Effector memory CD8-positive, alpha-beta T cell (primary cell): ENCODE results near the gene FGB.
"Not testable (repeated sequence)": the region's sequence is repeated elsewhere in the genome, so short reads cannot be mapped to it uniquely, and the experiment has no call there.

Experiments used
- ATAC-seq: fragments of 150-1000 bp; cut with Tn5 transposase; replicated peaks from 2 replicates; pipeline ENCODE4 v1.10.0; 2021; ENCODE audit warnings: mild to moderate bottlenecking, moderate library complexity
- DNase-seq, 3 experiments: peaks; one replicate each; pipeline ENCODE4 v3.0.0; 2021
- H3K27ac Mint-ChIP-seq, 2 donors: one replicate each; pipeline ENCODE4 v1.8.0; 2022; ENCODE audit warnings: mild to moderate bottlenecking in 2 of 2, mixed read lengths in 2 of 2, moderate library complexity in 2 of 2
- H3K27me3 Mint-ChIP-seq, 2 donors: one replicate each; pipeline ENCODE4 v1.8.0; 2022; ENCODE audit warnings: mixed read lengths in 2 of 2
- H3K36me3 Mint-ChIP-seq: one replicate; pipeline ENCODE4 v1.8.0; 2022; ENCODE audit warnings: mild to moderate bottlenecking, moderate library complexity, mixed read lengths; ENCODE audit not compliant: insufficient read depth
- H3K4me1 Mint-ChIP-seq, 2 donors: one replicate each; pipeline ENCODE4 v1.8.0; 2022; ENCODE audit warnings: low read depth in 2 of 2, mixed read lengths in 2 of 2
- H3K4me3 Mint-ChIP-seq, 2 donors: one replicate each; pipeline ENCODE4 v1.8.0; 2022; ENCODE audit warnings: mild to moderate bottlenecking in 2 of 2, mixed read lengths in 2 of 2, moderate library complexity in 2 of 2
- H3K9me3 Mint-ChIP-seq, 2 donors: one replicate each; pipeline ENCODE4 v1.8.0; 2022; ENCODE audit warnings: mixed read lengths in 2 of 2

Gene FGB

GRCh38 chr4:154591890-154592289 is 29.1 kb downstream of the FGB start:
- no peak overlapping the region for H3K4me3 Mint-ChIP-seq

GRCh38 chr4:154593868-154594267 is 31.1 kb downstream of the FGB start:
- no peak overlapping the region for H3K27ac Mint-ChIP-seq
- no peaks in the 10 kb centered on the region for H3K36me3 Mint-ChIP-seq
- DNase-seq, result no peak
- no peak for ATAC-seq
- no peaks in the 10 kb centered on the region for H3K4me1 Mint-ChIP-seq
- no peaks in the 10 kb centered on the region for H3K9me3 Mint-ChIP-seq
- H3K27me3 Mint-ChIP-seq, result peaks cover 33 to 47% of the 10 kb centered on the region in 2 donors
- no peak overlapping the region for H3K4me3 Mint-ChIP-seq

More at GRCh38 chr4:154591890-154592289, 29.1 kb downstream of the FGB start:
- no peak for ATAC-seq
- Mint-ChIP-seq H3K4me1 (no peaks in the 10 kb centered on the region), H3K36me3 (no peaks in the 10 kb centered on the region), H3K27me3 (peaks cover 41 to 42% of the 10 kb centered on the region in 2 donors), H3K27ac (no peak overlapping the region), H3K9me3 (no peaks in the 10 kb centered on the region)
- DNase-seq, result no peak

GRCh38 chr4:154594343-154594742 is 31.5 kb downstream of the FGB start:
- H3K4me3 Mint-ChIP-seq, H3K27ac Mint-ChIP-seq, H3K9me3 Mint-ChIP-seq, H3K36me3 Mint-ChIP-seq, DNase-seq, H3K4me1 Mint-ChIP-seq, ATAC-seq: not testable (repeated sequence)
- H3K27me3 Mint-ChIP-seq, result peaks cover 31 to 43% of the 10 kb centered on the region in 2 donors

GRCh38 chr4:154595807-154596206 is 33.0 kb downstream of the FGB start:
- Mint-ChIP-seq H3K27ac (no peak overlapping the region), H3K4me3 (no peak overlapping the region), H3K27me3 (peaks cover 29 to 38% of the 10 kb centered on the region in 2 donors), H3K36me3 (no peaks in the 10 kb centered on the region), H3K9me3 (no peaks in the 10 kb centered on the region), H3K4me1 (no peaks in the 10 kb centered on the region)
- ATAC-seq, result no peak
- no peak for DNase-seq

- H3K36me3 Mint-ChIP-seq, H3K27ac Mint-ChIP-seq, H3K4me3 Mint-ChIP-seq, DNase-seq, H3K9me3 Mint-ChIP-seq, ATAC-seq, H3K4me1 Mint-ChIP-seq: not testable (repeated sequence)
- peaks cover 30 to 43% of the 10 kb centered on the region in 2 donors for H3K27me3 Mint-ChIP-seq
These were observed 34.5 kb downstream of the FGB start for GRCh38 chr4:154597281-154597680.

GRCh38 chr4:154597798-154598774 is 35.3 kb downstream of the FGB start:
- H3K4me3 Mint-ChIP-seq, result no peak overlapping the region
- H3K27ac Mint-ChIP-seq, result no peak overlapping the region
- H3K27me3 Mint-ChIP-seq, result peaks cover 38 to 43% of the 10 kb centered on the region in 2 donors
- H3K36me3 Mint-ChIP-seq, result no peaks in the 10 kb centered on the region
- DNase-seq (no peak), ATAC-seq (no peak)
- H3K4me1 Mint-ChIP-seq, result no peaks in the 10 kb centered on the region
- H3K9me3 Mint-ChIP-seq, result no peaks in the 10 kb centered on the region

- Mint-ChIP-seq H3K36me3 (no peaks in the 10 kb centered on the region), H3K4me3 (no peak overlapping the region), H3K9me3 (no peaks in the 10 kb centered on the region), H3K4me1 (no peaks in the 10 kb centered on the region), H3K27ac (no peak overlapping the region), H3K27me3 (peaks cover 37 to 45% of the 10 kb centered on the region in 2 donors)
- ATAC-seq, result no peak
- no peak for DNase-seq
These were observed 39.7 kb downstream of the FGB start for GRCh38 chr4:154602404-154603020.

GRCh38 chr4:154603033-154603943 is 40.5 kb downstream of the FGB start:
- Mint-ChIP-seq H3K4me3 (no peak overlapping the region), H3K9me3 (no peaks in the 10 kb centered on the region)

GRCh38 chr4:154604696-154605200 is 41.9 kb downstream of the FGB start:
- DNase-seq (no peak), ATAC-seq (no peak)
- Mint-ChIP-seq H3K36me3 (no peaks in the 10 kb centered on the region), H3K4me1 (no peaks in the 10 kb centered on the region), H3K27me3 (peaks cover 50 to 62% of the 10 kb centered on the region in 2 donors), H3K27ac (no peak overlapping the region), H3K9me3 (no peaks in the 10 kb centered on the region), H3K4me3 (no peak overlapping the region)

More at GRCh38 chr4:154603033-154603943, 40.5 kb downstream of the FGB start:
- Mint-ChIP-seq H3K27me3 (peaks cover 38 to 47% of the 10 kb centered on the region in 2 donors), H3K36me3 (no peaks in the 10 kb centered on the region), H3K27ac (no peak overlapping the region), H3K4me1 (no peaks in the 10 kb centered on the region)
- DNase-seq (no peak), ATAC-seq (no peak)

GRCh38 chr4:154606728-154607723 is 44.2 kb downstream of the FGB start:
- peaks cover 29 to 57% of the 10 kb centered on the region in 2 donors for H3K27me3 Mint-ChIP-seq
- no peaks in the 10 kb centered on the region for H3K4me1 Mint-ChIP-seq
- no peak for DNase-seq
- H3K36me3 Mint-ChIP-seq, result no peaks in the 10 kb centered on the region
- H3K9me3 Mint-ChIP-seq, result no peaks in the 10 kb centered on the region
- no peak overlapping the region for H3K4me3 Mint-ChIP-seq
- no peak overlapping the region for H3K27ac Mint-ChIP-seq
- ATAC-seq, result no peak

GRCh38 chr4:154608361-154609252 is 45.8 kb downstream of the FGB start:
- Mint-ChIP-seq H3K4me3 (no peak overlapping the region), H3K4me1 (no peaks in the 10 kb centered on the region), H3K36me3 (no peaks in the 10 kb centered on the region), H3K27me3 (peaks cover 15 to 48% of the 10 kb centered on the region in 2 donors), H3K9me3 (no peaks in the 10 kb centered on the region), H3K27ac (no peak overlapping the region)
- DNase-seq, result no peak
- ATAC-seq, result no peak
